Stomach (tissue), 4 donors: Measurements from ENCODE around the gene LNX1.

Source experiments
- POLR2A ChIP-seq, 4 donors: fragments of 450-650 bp; IDR thresholded peaks; one replicate each; pipeline ENCODE4 v1.6.1; 2016; ENCODE audit warnings: antibody characterized with exemption in 4 of 4, control low read depth in 2 of 4, mild to moderate bottlenecking in 1 of 4, moderate library complexity in 1 of 4
- POLR2AphosphoS5 ChIP-seq, 3 donors: sonication (generic); formaldehyde crosslinking; IDR thresholded peaks; one replicate each; pipeline ENCODE4 v1.6.1; 2016; ENCODE audit warnings: antibody characterized with exemption in 3 of 3
- TF ChIP-seq, protein P1 (sequence below), 7 experiments: fragments of 450-650 bp in 4 of 7; fragments of 200-600 bp in 3 of 7; sonication (generic) in 3 of 7; IDR thresholded peaks; one replicate each; pipeline ENCODE4 v1.5.1; 2016 to 2019; ENCODE audit warnings: antibody characterized with exemption in 7 of 7, control low read depth in 2 of 7, mild to moderate bottlenecking in 1 of 7

DNA sequence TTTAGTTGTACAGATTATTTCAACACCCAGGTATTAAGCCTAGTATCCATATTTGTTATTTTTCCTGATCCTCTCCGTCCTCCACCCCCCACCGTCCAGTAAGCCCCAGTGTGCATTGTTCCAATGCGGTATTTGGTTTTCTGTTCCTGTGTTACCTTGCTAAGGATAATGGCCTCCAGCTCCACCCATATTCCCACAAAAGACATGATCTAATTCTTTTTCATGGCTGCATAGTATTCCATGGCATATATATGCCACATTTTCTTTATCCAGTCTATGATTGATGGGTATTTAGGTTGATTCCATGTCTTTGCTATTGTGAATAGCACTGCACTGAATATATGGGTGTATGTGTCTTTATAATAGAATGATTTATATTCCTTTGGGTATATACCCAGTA, 22.1 kb upstream of the LNX1 start:
- TF ChIP-seq POLR2AphosphoS5 (IDR thresholded peaks at IDR 0.05) (no peak), POLR2A (IDR thresholded peaks at IDR 0.05) (no peak)
- TF ChIP-seq, protein P1, sequence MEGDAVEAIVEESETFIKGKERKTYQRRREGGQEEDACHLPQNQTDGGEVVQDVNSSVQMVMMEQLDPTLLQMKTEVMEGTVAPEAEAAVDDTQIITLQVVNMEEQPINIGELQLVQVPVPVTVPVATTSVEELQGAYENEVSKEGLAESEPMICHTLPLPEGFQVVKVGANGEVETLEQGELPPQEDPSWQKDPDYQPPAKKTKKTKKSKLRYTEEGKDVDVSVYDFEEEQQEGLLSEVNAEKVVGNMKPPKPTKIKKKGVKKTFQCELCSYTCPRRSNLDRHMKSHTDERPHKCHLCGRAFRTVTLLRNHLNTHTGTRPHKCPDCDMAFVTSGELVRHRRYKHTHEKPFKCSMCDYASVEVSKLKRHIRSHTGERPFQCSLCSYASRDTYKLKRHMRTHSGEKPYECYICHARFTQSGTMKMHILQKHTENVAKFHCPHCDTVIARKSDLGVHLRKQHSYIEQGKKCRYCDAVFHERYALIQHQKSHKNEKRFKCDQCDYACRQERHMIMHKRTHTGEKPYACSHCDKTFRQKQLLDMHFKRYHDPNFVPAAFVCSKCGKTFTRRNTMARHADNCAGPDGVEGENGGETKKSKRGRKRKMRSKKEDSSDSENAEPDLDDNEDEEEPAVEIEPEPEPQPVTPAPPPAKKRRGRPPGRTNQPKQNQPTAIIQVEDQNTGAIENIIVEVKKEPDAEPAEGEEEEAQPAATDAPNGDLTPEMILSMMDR (IDR thresholded peaks at IDR 0.05) = no peak
